ENCODE results near the gene ZNF335. TPM values are rescaled to one million over a fixed set of nuclear protein-coding genes. Genes with fewer than 3 reads are reported as not detected.

ZNF335 gene
- total and polyA plus RNA-seq, 2 donors (not counting 3 experiments of a cell fraction or from before 2014, with no cell fraction given) = 17.3 to 22.8 TPM

- BruUV-seq (replicated peaks) = no TSS peak
- ChIA-PET POLR2A (no interaction called here), CTCF (interaction anchor here (1.2 to 8.7 kb wide), 3 partner anchors 11 to 47 kb away, joined by 4 to 80 read pairs (median 12); no protein-coding TSS in a partner anchor)
- H3K4me3 ChIP-seq (replicated peaks in 1 of 3; ENCODE audit: insufficient read depth in 1 of 3, low read depth in 1 of 3, low read length in 3 of 3) = no peak overlapping the region
- H3K4me1 ChIP-seq (ENCODE audit: control insufficient read depth, extremely low read depth, insufficient read depth, low read length) = peaks cover 10% of the 10 kb centered on the region
- no peak overlapping the region for H3K27ac ChIP-seq (ENCODE audit: insufficient read depth, low read depth, low read length)
- H3K9ac ChIP-seq (replicated peaks; ENCODE audit: extremely low read depth, insufficient read depth, low read length) = no peak overlapping the region
- no peaks in the 10 kb centered on the region for H3K9me3 ChIP-seq (replicated peaks; ENCODE audit: control insufficient read depth, insufficient read depth, low read length)
- H2AFZ ChIP-seq (ENCODE audit: low read depth, low read length) = no peak overlapping the region
- dilution Hi-C loops (cut with MboI; ENCODE audit: extremely low pct_ligation_motif_present, low sequenced_read_pairs) = no loop called here
- H3K4me2 ChIP-seq (ENCODE audit: insufficient read depth, low read length) = no peak overlapping the region
- H3K36me3 ChIP-seq (ENCODE audit: control insufficient read depth in 2 of 2, extremely low read depth in 1 of 2, insufficient read depth in 2 of 2, low read length in 2 of 2) = no peaks in the 10 kb centered on the region
- DNase-seq (ENCODE audit: low read depth, low spot score) (no peak), FAIRE-seq (no peak)
- intact Hi-C loops (cut with micrococcal nuclease) = loop anchor here (5.0 kb wide), 1 partner anchor 1008 kb away; the partner anchor contains the start of gene STK4
- H4K20me1 ChIP-seq (replicated peaks; ENCODE audit: control insufficient read depth, extremely low read depth, insufficient read depth, low read length) = no peaks in the 10 kb centered on the region
- H3K9me1 ChIP-seq (replicated peaks; ENCODE audit: control insufficient read depth, extremely low read depth, insufficient read depth, low read length) = no peaks in the 10 kb centered on the region
- peaks cover 4 to 11% of the 10 kb centered on the region in 2 experiments for H3K27me3 ChIP-seq (ENCODE audit: control insufficient read depth in 2 of 2, insufficient read depth in 2 of 2, low read length in 2 of 2)
- no peak for TF ChIP-seq POLR2A (IDR thresholded peaks at IDR 0.05; ENCODE audit: low read depth, low read length)
- TF ChIP-seq MAX (IDR thresholded peaks at IDR 0.05; ENCODE audit: insufficient read depth, insufficient read length) = no peak
- TF ChIP-seq CTCF (IDR thresholded peaks at IDR 0.05; ENCODE audit: extremely low read depth in 1 of 2, insufficient read depth in 1 of 2, low read depth in 1 of 2, low read length in 2 of 2) = no peak
- no peak for TF ChIP-seq GATA2 (IDR thresholded peaks at IDR 0.05; ENCODE audit: insufficient read depth, insufficient read length, low read depth, low read length)
- TF ChIP-seq POLR2AphosphoS5 (IDR thresholded peaks at IDR 0.05; ENCODE audit: insufficient read depth, low read depth, low read length) = no peak
- no peak for TF ChIP-seq EZH2 (IDR thresholded peaks at IDR 0.05; ENCODE audit: borderline replicate concordance, low read depth, low read length, severe bottlenecking)
- no peak for TF ChIP-seq FOS (IDR thresholded peaks at IDR 0.05; ENCODE audit: borderline replicate concordance, insufficient read depth, low read length)
- H3K79me2 ChIP-seq (ENCODE audit: control insufficient read depth, insufficient read depth, low read length) = peaks cover 13% of the 10 kb centered on the region
Observed at GRCh38 chr20:45974896-45975565, 3.0 kb upstream of the ZNF335 start.
